ENCODE results near the gene KLK13.

- TF ChIP-seq CTCF (IDR thresholded peaks at IDR 0.05), result no peak
- no peak for TF ChIP-seq POLR2A (IDR thresholded peaks at IDR 0.05)
- TF ChIP-seq EP300 (IDR thresholded peaks at IDR 0.05), result no peak
These were observed 20.6 kb downstream of the KLK13 start for GRCh38 chr19:51044327-51044726.
